A673 (cell line): ENCODE data around the gene SND1. TPM values are rescaled to one million over a fixed set of nuclear protein-coding genes. Genes with fewer than 3 reads are reported as not detected.

Source experiments
- BruUV-seq: library from RNA; stranded (reverse); fragments of 400-500 nt; replicated peaks from 2 replicates; lab custom pipeline; 2021; lab: Mats Ljungman, UMichigan
- CTCF ChIA-PET: fragments of 300-600 bp; sonication (Branson Sonifier 250); formaldehyde crosslinking; loops from one replicate; lab custom pipeline; 2022; ENCODE audit warnings: antibody characterized with exemption; lab: Charles Lee
- POLR2A ChIA-PET: fragments of 300-600 bp; sonication (Branson Sonifier 250); formaldehyde crosslinking; loops from one replicate; lab custom pipeline; 2022; ENCODE audit warnings: antibody characterized with exemption; ENCODE audit not compliant: low non-redundant PET; lab: Charles Lee
- DNase-seq: peaks from one replicate; pipeline ENCODE4 v3.0.0-alpha.2; 2015; ENCODE audit warnings: low spot score
- H3K27ac ChIP-seq: fragments of 200-600 bp; sonication (generic); 2 replicates; pipeline ENCODE4 v1.5.1; 2016; ENCODE audit warnings: mixed run types, low read depth, mild to moderate bottlenecking, mixed read lengths, antibody characterized with exemption, low read length; ENCODE audit not compliant: poor library complexity, severe bottlenecking
- H3K27me3 ChIP-seq: fragments of 200-600 bp; sonication (generic); replicated peaks from 2 replicates; pipeline ENCODE4 v1.6.1; 2017; ENCODE audit warnings: mixed run types, low read depth, mild to moderate bottlenecking, mixed read lengths, antibody characterized with exemption, low read length; ENCODE audit not compliant: insufficient read depth, poor library complexity
- H3K36me3 ChIP-seq: fragments of 200-600 bp; sonication (generic); 2 replicates; pipeline ENCODE4 v1.6.1; 2016; ENCODE audit warnings: mixed run types, mild to moderate bottlenecking, mixed read lengths, antibody characterized with exemption, low read length; ENCODE audit not compliant: insufficient read depth, poor library complexity, severe bottlenecking
- H3K4me1 ChIP-seq: fragments of 200-600 bp; sonication (generic); 2 replicates; pipeline ENCODE4 v1.6.1; 2017; ENCODE audit warnings: mixed run types, mild to moderate bottlenecking, mixed read lengths, antibody characterized with exemption, low read length; ENCODE audit not compliant: insufficient read depth, poor library complexity, severe bottlenecking
- H3K4me3 ChIP-seq: fragments of 200-600 bp; sonication (generic); 2 replicates; pipeline ENCODE4 v1.5.1; 2016; ENCODE audit warnings: low read depth, mixed run types, mild to moderate bottlenecking, mixed read lengths, low read length; ENCODE audit not compliant: poor library complexity, severe bottlenecking
- H3K9me3 ChIP-seq: fragments of 200-600 bp; sonication (generic); 2 replicates; pipeline ENCODE4 v1.6.1; 2016; ENCODE audit warnings: mixed run types, low read depth, mild to moderate bottlenecking, mixed read lengths, antibody characterized with exemption, low read length; ENCODE audit not compliant: poor library complexity, severe bottlenecking
- CTCF ChIP-seq: fragments of 300-800, 200-600 bp; sonication (generic); conservative IDR thresholded peaks from 2 replicates; pipeline ENCODE4 v1.5.1; 2017; ENCODE audit warnings: low read depth, mild to moderate bottlenecking, antibody characterized with exemption, low read length, moderate library complexity, mixed read lengths
- EZH2 ChIP-seq: fragments of 200-600 bp; sonication (generic); IDR thresholded peaks from 2 replicates; pipeline ENCODE4 v1.6.1; 2017; ENCODE audit warnings: borderline replicate concordance, low read depth, mild to moderate bottlenecking, mixed read lengths, antibody characterized with exemption, low read length; ENCODE audit not compliant: poor library complexity, severe bottlenecking
- intact Hi-C: fragments of 100-400 bp; cut with micrococcal nuclease; formaldehyde crosslinking; loops from one replicate; pipeline ENCODE4 v1.10.0; 2022; ENCODE audit not compliant: unreplicated experiment
- total RNA-seq: library from RNA; stranded (reverse); gene quantifications from 2 replicates; pipeline ENCODE4 v1.2.3, GENCODE V29; 2021

Gene SND1
- total RNA-seq, 1 experiment from 2014 or later, result 177 TPM

- no TSS peak for BruUV-seq
- Histone ChIP-seq H3K36me3 (no peaks in the 10 kb centered on the region), H3K9me3 (no peaks in the 10 kb centered on the region), H3K4me3 (no peak overlapping the region), H3K4me1 (no peaks in the 10 kb centered on the region), H3K27me3 (no peaks in the 10 kb centered on the region), H3K27ac (no peak overlapping the region)
- DNase-seq, result no peak
- TF ChIP-seq EZH2, result no peak
- no peak for TF ChIP-seq CTCF
- intact Hi-C loops, result no loop called here
- CTCF ChIA-PET, result no interaction called here
- POLR2A ChIA-PET, result no interaction called here
These were observed 179.6 kb downstream of the SND1 start for GRCh38 chr7:127831318-127832219.

- Histone ChIP-seq H3K9me3 (no peaks in the 10 kb centered on the region), H3K4me1 (no peaks in the 10 kb centered on the region), H3K27me3 (no peaks in the 10 kb centered on the region), H3K36me3 (no peaks in the 10 kb centered on the region), H3K27ac (no peak overlapping the region), H3K4me3 (no peak overlapping the region)
- POLR2A ChIA-PET, result no interaction called here
- TF ChIP-seq EZH2, result no peak
- TF ChIP-seq CTCF, result no peak
- DNase-seq, result no peak
- no TSS peak for BruUV-seq
- intact Hi-C loops, result no loop called here
- CTCF ChIA-PET, result no interaction called here
These were observed 180.6 kb downstream of the SND1 start for GRCh38 chr7:127832592-127832991.

GRCh38 chr7:127833641-127834040, 181.6 kb downstream of the SND1 start:
- no peak for TF ChIP-seq EZH2
- no peak for TF ChIP-seq CTCF
- BruUV-seq, result no TSS peak
- intact Hi-C loops, result no loop called here
- DNase-seq, result no peak
- H3K36me3 ChIP-seq, result no peaks in the 10 kb centered on the region
- POLR2A ChIA-PET, result no interaction called here
- no peaks in the 10 kb centered on the region for H3K27me3 ChIP-seq
- no peak overlapping the region for H3K27ac ChIP-seq
- CTCF ChIA-PET, result no interaction called here
- H3K4me1 ChIP-seq, result no peaks in the 10 kb centered on the region
- H3K4me3 ChIP-seq, result no peak overlapping the region
- peaks cover 5% of the 10 kb centered on the region for H3K9me3 ChIP-seq
